IMR-90 (cell line): ENCODE data around the gene GAS6. TPM values are rescaled to one million over a fixed set of nuclear protein-coding genes. Genes with fewer than 3 reads are reported as not detected.

Source experiments
- ATAC-seq: fragments of 200-7000 bp; cut with Tn5 transposase; 2 replicates; pipeline ENCODE4 v1.9.1; 2020; ENCODE audit warnings: low read depth, mild to moderate bottlenecking, moderate library complexity
- BruUV-seq: library from RNA; stranded (reverse); fragments of 400-500 nt; replicated peaks from 2 replicates; lab custom pipeline; 2021; lab: Mats Ljungman, UMichigan
- CTCF ChIA-PET: fragments of 300-600 bp; formaldehyde crosslinking; extraction: SDS; loops from one replicate; lab custom pipeline; 2021; ENCODE audit warnings: antibody characterized with exemption; lab: Yijun Ruan, JAX
- POLR2A ChIA-PET: fragments of 300-600 bp; sonication (Branson Sonifier 250); formaldehyde crosslinking; loops from one replicate; lab custom pipeline; 2022; ENCODE audit warnings: antibody characterized with exemption; ENCODE audit not compliant: unreplicated experiment; lab: Charles Lee
- DNase-seq: peaks from one replicate; pipeline ENCODE4 v3.0.0; 2013
- H2AFZ ChIP-seq: replicated peaks from 2 replicates; pipeline ENCODE3; 2013; ENCODE audit warnings: low read length, mild to moderate bottlenecking; ENCODE audit not compliant: poor library complexity
- H2AK5ac ChIP-seq: 2 replicates; pipeline ENCODE4 v1.6.1; 2013; ENCODE audit warnings: low read depth, low read length, inconsistent platforms
- H2AK9ac ChIP-seq: replicated peaks from 2 replicates; pipeline ENCODE3; 2013; ENCODE audit warnings: mild to moderate bottlenecking, low read depth, low read length, moderate library complexity; ENCODE audit not compliant: poor library complexity
- H2BK120ac ChIP-seq: 2 replicates; pipeline ENCODE4 v1.6.1; 2013; ENCODE audit warnings: low read depth, low read length, inconsistent platforms
- H2BK15ac ChIP-seq: 3 replicates; pipeline ENCODE4 v1.6.1; 2013; ENCODE audit warnings: low read depth, low read length, inconsistent platforms
- H2BK20ac ChIP-seq: 2 replicates; pipeline ENCODE4 v1.6.1; 2013; ENCODE audit warnings: low read depth, mild to moderate bottlenecking, inconsistent platforms, low read length, moderate library complexity
- H2BK5ac ChIP-seq: 2 replicates; pipeline ENCODE4 v1.6.1; 2013; ENCODE audit warnings: mild to moderate bottlenecking, low read depth, low read length, inconsistent platforms; ENCODE audit not compliant: poor library complexity, severe bottlenecking
- H3K14ac ChIP-seq: replicated peaks from 2 replicates; pipeline ENCODE4 v1.6.1; 2013; ENCODE audit warnings: low read depth, low read length, inconsistent platforms
- H3K18ac ChIP-seq: 2 replicates; pipeline ENCODE4 v1.6.1; 2013; ENCODE audit warnings: low read depth, low read length, control low read depth
- H3K23ac ChIP-seq: 2 replicates; pipeline ENCODE4 v1.6.1; 2013; ENCODE audit warnings: low read depth, low read length, inconsistent platforms
- H3K27ac ChIP-seq: 2 replicates; pipeline ENCODE4 v1.5.1; 2013; ENCODE audit warnings: mild to moderate bottlenecking, control low read depth, low read length; ENCODE audit not compliant: insufficient read depth
- H3K27me3 ChIP-seq: 2 replicates; pipeline ENCODE4 v1.6.1; 2013; ENCODE audit warnings: low read length; ENCODE audit not compliant: control insufficient read depth, insufficient read depth
- H3K36me3 ChIP-seq: 2 replicates; pipeline ENCODE4 v1.6.1; 2013; ENCODE audit warnings: low read length, mixed read lengths; ENCODE audit not compliant: control insufficient read depth, insufficient read depth
- H3K4ac ChIP-seq: 2 replicates; pipeline ENCODE4 v1.6.1; 2013; ENCODE audit warnings: low read depth, low read length, inconsistent platforms
- H3K4me1 ChIP-seq: 2 replicates; pipeline ENCODE4 v1.6.1; 2013; ENCODE audit warnings: low read length, mixed read lengths; ENCODE audit not compliant: control insufficient read depth, insufficient read depth
- H3K4me2 ChIP-seq: 2 replicates; pipeline ENCODE4 v1.6.1; 2013; ENCODE audit warnings: low read depth, mild to moderate bottlenecking, control low read depth, low read length, moderate library complexity
- H3K4me3 ChIP-seq: 2 replicates; pipeline ENCODE4 v1.5.1; 2013; ENCODE audit warnings: low read depth, mild to moderate bottlenecking, control low read depth, low read length, moderate library complexity; ENCODE audit not compliant: insufficient read depth
- H3K56ac ChIP-seq: 2 replicates; pipeline ENCODE4 v1.6.1; 2013; ENCODE audit warnings: low read length, inconsistent platforms; ENCODE audit not compliant: insufficient read depth; ENCODE audit errors: extremely low read depth
- H3K79me1 ChIP-seq, 2 experiments: 2 replicates each; pipeline ENCODE4 v1.6.1; 2013; ENCODE audit warnings: low read length in 2 of 2, inconsistent platforms in 1 of 2, low read depth in 1 of 2
- H3K9ac ChIP-seq: 2 replicates; pipeline ENCODE4 v1.6.1; 2013; ENCODE audit warnings: low read depth, low read length, control low read depth
- H3K9me1 ChIP-seq: 2 replicates; pipeline ENCODE4 v1.6.1; 2013; ENCODE audit warnings: low read length, inconsistent platforms; ENCODE audit not compliant: insufficient read depth
- H3K9me3 ChIP-seq: 2 replicates; pipeline ENCODE4 v1.6.1; 2013; ENCODE audit warnings: low read length; ENCODE audit not compliant: control insufficient read depth, insufficient read depth
- H4K20me1 ChIP-seq: 2 replicates; pipeline ENCODE4 v1.6.1; 2013; ENCODE audit warnings: low read length, inconsistent platforms; ENCODE audit not compliant: insufficient read depth
- H4K5ac ChIP-seq: 2 replicates; pipeline ENCODE4 v1.6.1; 2013; ENCODE audit warnings: mild to moderate bottlenecking, low read depth, low read length, control low read depth
- H4K8ac ChIP-seq, 2 experiments: 2 replicates each; pipeline ENCODE4 v1.6.1; 2013; ENCODE audit warnings: low read depth in 2 of 2, low read length in 2 of 2, control low read depth in 1 of 2, inconsistent platforms in 1 of 2
- H4K91ac ChIP-seq: 2 replicates; pipeline ENCODE4 v1.6.1; 2013; ENCODE audit warnings: low read depth, low read length, inconsistent platforms; ENCODE audit not compliant: insufficient read depth
- BHLHE40 ChIP-seq: fragments of 150-350 bp; IDR thresholded peaks from 2 replicates; pipeline ENCODE4 v1.6.1; 2016; ENCODE audit warnings: mild to moderate bottlenecking, low read depth, low read length
- CEBPB ChIP-seq: IDR thresholded peaks from 2 replicates; pipeline ENCODE4 v1.6.1; 2012; ENCODE audit warnings: low read depth, low read length, improper control_type of control experiment
- CHD1 ChIP-seq: IDR thresholded peaks from 2 replicates; pipeline ENCODE4 v1.6.1; 2012; ENCODE audit warnings: low read depth, low read length, improper control_type of control experiment
- CTCF ChIP-seq: conservative IDR thresholded peaks from 2 replicates; pipeline ENCODE4 v1.5.1; 2012; ENCODE audit warnings: mild to moderate bottlenecking, low read depth, low read length, improper control_type of control experiment
- FOS ChIP-seq: fragments of 150-350 bp; IDR thresholded peaks from 2 replicates; pipeline ENCODE4 v1.6.1; 2016; ENCODE audit warnings: low read depth, low read length
- MAFK ChIP-seq: IDR thresholded peaks from 2 replicates; pipeline ENCODE4 v1.6.1; 2012; ENCODE audit warnings: low read depth, low read length, improper control_type of control experiment
- MAZ ChIP-seq: IDR thresholded peaks from 2 replicates; pipeline ENCODE4 v1.6.1; 2012; ENCODE audit warnings: low read depth, mild to moderate bottlenecking, low read length, improper control_type of control experiment, moderate library complexity, borderline replicate concordance
- MXI1 ChIP-seq: IDR thresholded peaks from 2 replicates; pipeline ENCODE4 v1.6.1; 2012; ENCODE audit warnings: low read depth, mild to moderate bottlenecking, low read length, moderate library complexity, borderline replicate concordance
- NFE2L2 ChIP-seq: fragments of 150-350 bp; IDR thresholded peaks from 2 replicates; pipeline ENCODE4 v1.6.1; 2016; ENCODE audit warnings: low read depth, mild to moderate bottlenecking, low read length
- POLR2A ChIP-seq: IDR thresholded peaks from 2 replicates; pipeline ENCODE4 v1.6.1; 2012; ENCODE audit warnings: mild to moderate bottlenecking, low read depth, low read length
- RAD21 ChIP-seq: IDR thresholded peaks from 2 replicates; pipeline ENCODE4 v1.6.1; 2012; ENCODE audit warnings: low read length, improper control_type of control experiment
- RCOR1 ChIP-seq: IDR thresholded peaks from 2 replicates; pipeline ENCODE4 v1.6.1; 2012; ENCODE audit warnings: mild to moderate bottlenecking, low read length, improper control_type of control experiment; ENCODE audit not compliant: insufficient replicate concordance
- SMC3 ChIP-seq: fragments of 150-350 bp; IDR thresholded peaks from 2 replicates; pipeline ENCODE4 v1.6.1; 2016; ENCODE audit warnings: low read depth, mild to moderate bottlenecking, antibody characterized with exemption, low read length, moderate library complexity
- USF2 ChIP-seq: fragments of 150-350 bp; IDR thresholded peaks from 2 replicates; pipeline ENCODE4 v1.6.1; 2017; ENCODE audit warnings: mild to moderate bottlenecking, antibody characterized with exemption, low read length, low read depth
- WGBS, 2 experiments: methylation state at CpG; one replicate each; pipeline versions ENCODE4 v1.1.5 to v1.1.7; 2013; ENCODE audit warnings: missing lambda C conversion rate in 2 of 2; ENCODE audit not compliant: insufficient read length in 1 of 2; ENCODE audit errors: extremely low coverage in 2 of 2; 5-methylcytosine and 5-hydroxymethylcytosine counted together
- dilution Hi-C: fragments of 300-500 bp; cut with HindIII; formaldehyde crosslinking; loops from one replicate; pipeline ENCODE4 v1.14.3; 2018; ENCODE audit warnings: low sequenced_read_pairs; ENCODE audit not compliant: unreplicated experiment
- in situ Hi-C: fragments of 300-500 bp; cut with MboI; formaldehyde crosslinking; loops from 3 replicates; pipeline ENCODE4 v1.14.3; 2019; ENCODE audit warnings: low sequenced_read_pairs, inconsistent platforms, mixed read lengths
- intact Hi-C: fragments of 100-400 bp; cut with micrococcal nuclease; formaldehyde crosslinking; loops from 2 replicates; pipeline ENCODE4 v1.10.0; 2022
- polyA plus RNA-seq, 3 experiments: library from polyadenylated mRNA; depleted of rRNA; stranded (reverse); fragments of >200 nt; gene quantifications; 2 replicates each; pipeline ENCODE4 v1.2.3, GENCODE V29; 2012; ENCODE audit warnings: low replicate concordance in 1 of 3
- total RNA-seq: library from RNA; depleted of rRNA; stranded (reverse); fragments of >200 nt; gene quantifications from 2 replicates; pipeline ENCODE4 v1.2.3, GENCODE V29; 2012

Gene GAS6
- total and polyA plus RNA-seq, 2 of the 4 experiments (the other 2 are of a cell fraction): 220 to 823 TPM

- H4K91ac ChIP-seq: no peak overlapping the region
- H4K20me1 ChIP-seq: no peaks in the 10 kb centered on the region
- 65% methylated on average over 22 of the region's 35 CpGs; no CpG with 5 or more reads in 1 of the 2 experiments for WGBS, 2 experiments
- no peak for TF ChIP-seq RCOR1
- TF ChIP-seq CHD1: no peak
- no peak for TF ChIP-seq USF2
- no peak for TF ChIP-seq SMC3
- no peak for TF ChIP-seq CTCF
- no peak for TF ChIP-seq MXI1
- no peak for TF ChIP-seq BHLHE40
- TF ChIP-seq MAZ: no peak
- TF ChIP-seq FOS: no peak
- TF ChIP-seq RAD21: no peak
- no peak for TF ChIP-seq MAFK
- no peak for TF ChIP-seq CEBPB
- no peak for TF ChIP-seq NFE2L2
- TF ChIP-seq POLR2A: no peak
- H3K18ac ChIP-seq: no peak overlapping the region
- H3K79me1 ChIP-seq: peaks cover 0 to 5% of the 10 kb centered on the region in 2 experiments; a peak in 1 of 4 replicates
- dilution Hi-C loops (no loop called here), intact Hi-C loops (loop anchor here (2.0 kb wide), 1 partner anchor 18 kb away; the partner anchor contains the start of gene TMEM255B), in situ Hi-C loops (no loop called here)
- no peak overlapping the region for H3K4me3 ChIP-seq
- H3K9me1 ChIP-seq: peaks cover 9% of the 10 kb centered on the region
- H3K56ac ChIP-seq: no peak overlapping the region
- H2AK9ac ChIP-seq: no peak overlapping the region
- no peak overlapping the region for H3K23ac ChIP-seq
- H2BK120ac ChIP-seq: no peak overlapping the region
- H3K36me3 ChIP-seq: no peaks in the 10 kb centered on the region
- no peak for DNase-seq
- POLR2A ChIA-PET: no interaction called here
- H2AFZ ChIP-seq: no peak overlapping the region
- no peak overlapping the region for H3K4ac ChIP-seq
- no peak overlapping the region for H3K27ac ChIP-seq
- no peak overlapping the region for H4K8ac ChIP-seq
- peaks cover 5% of the 10 kb centered on the region; the same call in 1 of the 2 replicates for H3K9me3 ChIP-seq
- H2BK15ac ChIP-seq: no peak overlapping the region
- CTCF ChIA-PET: interaction anchor here (0.7 kb wide), 1 partner anchor 77 kb away, joined by 4 read pairs; no protein-coding TSS in a partner anchor
- ATAC-seq: no peak
- H2AK5ac ChIP-seq: no peak overlapping the region
- no peak overlapping the region for H2BK5ac ChIP-seq
- no peak overlapping the region for H4K5ac ChIP-seq
- H3K4me2 ChIP-seq: no peak overlapping the region
- H3K9ac ChIP-seq: no peak overlapping the region
- peaks cover 16% of the 10 kb centered on the region for H3K27me3 ChIP-seq
- BruUV-seq: no TSS peak
- H3K4me1 ChIP-seq: no peaks in the 10 kb centered on the region
- no peak overlapping the region for H2BK20ac ChIP-seq
- no peak overlapping the region for H3K14ac ChIP-seq
Measured at GRCh38 chr13:113776231-113777125, 87.4 kb downstream of the GAS6 start.
